B cell (primary cell): ENCODE results near the gene CORO1C. TPM values are rescaled to one million over a fixed set of nuclear protein-coding genes. Genes with fewer than 3 reads are reported as not detected.

Experiments used
- ATAC-seq: fragments of 200-7000 bp; cut with Tn5 transposase; one replicate; pipeline ENCODE4 v1.10.0; 2021; ENCODE audit warnings: low read depth, mild to moderate bottlenecking, moderate number of reproducible peaks, moderate library complexity
- CTCF ChIA-PET: fragments of 350-600 bp; sonication (Branson Sonifier 250); formaldehyde crosslinking; loops from one replicate; lab custom pipeline; 2021; ENCODE audit warnings: antibody characterized with exemption, inconsistent platforms; lab: Charles Lee
- POLR2A ChIA-PET: fragments of 350-600 bp; sonication (Branson Sonifier 250); formaldehyde crosslinking; loops from one replicate; lab custom pipeline; 2021; ENCODE audit warnings: antibody characterized with exemption; lab: Charles Lee
- DNase-seq: peaks from one replicate; pipeline ENCODE4 v3.0.0; 2013
- H2AFZ ChIP-seq: 2 replicates; pipeline ENCODE4 v1.6.1; 2012; ENCODE audit warnings: mild to moderate bottlenecking, low read depth, low read length; ENCODE audit not compliant: insufficient read depth, poor library complexity, severe bottlenecking
- H3K27ac ChIP-seq, 2 donors: 1 replicate in 1 of 2; 2 replicates in 1 of 2; pipeline ENCODE4 v1.5.1; 2012 to 2013; ENCODE audit warnings: low read length in 2 of 2, mild to moderate bottlenecking in 2 of 2, moderate library complexity in 1 of 2
- H3K27me3 ChIP-seq, 4 experiments: fragments of 200-600 bp in 1 of 4; sonication (generic) in 1 of 4; replicated peaks in 1 of 4; 1 replicate in 2 of 4; 2 replicates in 2 of 4; pipeline versions ENCODE4 v1.6.1 to v1.7.0; 2013 to 2016; ENCODE audit warnings: low read length in 3 of 4, mild to moderate bottlenecking in 2 of 4, mixed read lengths in 1 of 4, moderate library complexity in 1 of 4; ENCODE audit not compliant: insufficient read depth in 4 of 4, control insufficient read depth in 3 of 4; ENCODE audit errors: control extremely low read depth in 1 of 4
- H3K36me3 ChIP-seq, 2 experiments: replicated peaks in 1 of 2; 1 replicate in 1 of 2; 2 replicates in 1 of 2; pipeline versions ENCODE4 v1.6.1 to v1.7.1; 2013; ENCODE audit warnings: low read length in 1 of 2; ENCODE audit not compliant: insufficient read depth in 2 of 2, control insufficient read depth in 1 of 2; ENCODE audit errors: control extremely low read depth in 1 of 2, extremely low read depth in 1 of 2
- H3K4me1 ChIP-seq, 2 donors: fragments of 200-600 bp in 1 of 2; sonication (generic) in 1 of 2; 1 replicate in 1 of 2; 2 replicates in 1 of 2; pipeline versions ENCODE4 v1.5.1 to v1.6.1; 2013 to 2017; ENCODE audit warnings: low read length in 2 of 2; ENCODE audit not compliant: control insufficient read depth in 2 of 2, insufficient read depth in 2 of 2
- H3K4me2 ChIP-seq: replicated peaks from 2 replicates; pipeline ENCODE3; 2012; ENCODE audit warnings: mild to moderate bottlenecking, low read depth, low read length; ENCODE audit not compliant: poor library complexity, severe bottlenecking
- H3K4me3 ChIP-seq, 5 experiments: fragments of 200-600 bp in 1 of 5; sonication (generic) in 1 of 5; 1 replicate in 3 of 5; 2 replicates in 2 of 5; pipeline versions ENCODE4 v1.5.1 to v1.7.0; 2011 to 2016; ENCODE audit warnings: low read length in 4 of 5, mild to moderate bottlenecking in 4 of 5, low read depth in 2 of 5, control low read depth in 1 of 5, moderate library complexity in 1 of 5; ENCODE audit not compliant: insufficient read depth in 1 of 5; ENCODE audit errors: control extremely low read depth in 1 of 5, extremely low read depth in 1 of 5
- H3K79me2 ChIP-seq: fragments of 200-600 bp; sonication (generic); one replicate; pipeline ENCODE4 v1.6.0; 2016; ENCODE audit warnings: low read length; ENCODE audit not compliant: control insufficient read depth, insufficient read depth
- H3K9ac ChIP-seq: fragments of 200-600 bp; sonication (generic); 2 replicates; pipeline ENCODE4 v1.6.1; 2017; ENCODE audit warnings: mild to moderate bottlenecking, low read length, moderate library complexity
- H3K9me3 ChIP-seq, 3 donors: one replicate each; pipeline versions ENCODE4 v1.6.1 to v1.7.1; 2013; ENCODE audit warnings: low read length in 2 of 3; ENCODE audit not compliant: control insufficient read depth in 2 of 3, insufficient read depth in 1 of 3; ENCODE audit errors: control extremely low read depth in 1 of 3
- H4K20me1 ChIP-seq: 2 replicates; pipeline ENCODE4 v1.6.0; 2012; ENCODE audit warnings: mild to moderate bottlenecking, low read length; ENCODE audit not compliant: insufficient read depth, control insufficient read depth, poor library complexity, severe bottlenecking
- H3K27ac Mint-ChIP-seq: one replicate; pipeline ENCODE4 v1.8.0; 2021; ENCODE audit warnings: mixed read lengths
- H3K27me3 Mint-ChIP-seq: one replicate; pipeline ENCODE4 v1.8.0; 2021; ENCODE audit warnings: mixed read lengths
- H3K4me1 Mint-ChIP-seq: one replicate; pipeline ENCODE4 v1.8.0; 2021; ENCODE audit warnings: mixed read lengths
- H3K4me3 Mint-ChIP-seq: one replicate; pipeline ENCODE4 v1.8.0; 2021; ENCODE audit warnings: mixed read lengths
- H3K9me3 Mint-ChIP-seq: one replicate; pipeline ENCODE4 v1.8.0; 2022; ENCODE audit warnings: mixed read lengths; ENCODE audit not compliant: insufficient read depth
- EZH2 ChIP-seq: IDR thresholded peaks from 2 replicates; pipeline ENCODE4 v1.6.1; 2012; ENCODE audit warnings: borderline replicate concordance, low read depth, mild to moderate bottlenecking, moderate library complexity, low read length; ENCODE audit not compliant: insufficient read depth, poor library complexity, severe bottlenecking
- WGBS: methylation state at CpG from one replicate; pipeline ENCODE4 v1.1.5; 2013; ENCODE audit warnings: missing lambda C conversion rate; ENCODE audit not compliant: insufficient coverage; 5-methylcytosine and 5-hydroxymethylcytosine counted together
- intact Hi-C: fragments of 100-400 bp; cut with micrococcal nuclease; formaldehyde crosslinking; loops from one replicate; pipeline ENCODE4 v1.10.0; 2022
- polyA plus RNA-seq: library from polyadenylated mRNA; depleted of rRNA; stranded (reverse); fragments of >200 nt; gene quantifications from 2 replicates; pipeline ENCODE4 v1.2.3, GENCODE V29; 2012
- total RNA-seq, 2 donors: library from RNA; stranded (reverse); fragments of 120-200 nt in 1 of 2; gene quantifications; 1 replicate in 1 of 2; 2 replicates in 1 of 2; pipeline versions ENCODE4 v1.2.3 to v1.2.4, GENCODE V29; 2013 to 2022
- TF ChIP-seq, protein P1 (sequence below): fragments of 200-600 bp; IDR thresholded peaks from one replicate; pipeline ENCODE4 v1.8.0; 2022; ENCODE audit warnings: antibody characterized with exemption, mild to moderate bottlenecking

The CORO1C gene
- total and polyA plus RNA-seq, 2 donors (not counting 1 experiment from before 2014, with no cell fraction given) = 19.2 to 68.0 TPM

DNA sequence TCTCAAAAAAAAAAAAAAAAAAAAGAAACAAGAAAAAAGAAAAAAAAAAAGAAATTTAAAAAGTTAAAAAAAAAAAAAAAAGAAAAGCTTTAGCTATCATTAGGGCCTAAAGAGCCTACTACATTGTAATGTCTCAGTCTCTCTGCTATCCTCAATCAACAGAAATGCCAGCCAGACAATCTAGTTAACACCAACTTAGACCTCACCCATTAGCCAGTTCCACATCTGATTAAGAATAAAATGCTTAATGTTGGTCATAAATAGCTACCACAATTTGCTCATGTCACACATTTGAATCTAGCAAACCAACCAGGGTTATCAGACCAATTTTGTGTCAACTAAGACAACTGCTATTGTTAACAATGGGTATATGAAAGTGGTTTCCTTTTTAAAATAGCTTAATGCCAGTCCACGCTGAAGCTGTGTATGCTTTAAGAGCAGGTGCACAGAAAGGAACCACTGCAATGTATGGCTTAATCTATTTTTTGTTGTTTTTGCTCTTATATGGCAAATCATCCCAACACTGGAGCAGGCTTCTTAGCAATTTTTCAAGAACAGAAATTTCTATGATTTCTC lies 52.1 kb downstream of the CORO1C start:
- no peak overlapping the region for H3K9ac ChIP-seq
- Mint-ChIP-seq H3K27ac (peak overlapping the region; percentile 29), H3K27me3 (no peaks in the 10 kb centered on the region), H3K4me3 (no peak overlapping the region), H3K4me1 (peaks cover 12% of the 10 kb centered on the region), H3K9me3 (no peaks in the 10 kb centered on the region)
- H3K36me3 ChIP-seq = peaks cover 2 to 20% of the 10 kb centered on the region in 2 experiments
- H3K27me3 ChIP-seq = no peaks in the 10 kb centered on the region
- ChIA-PET CTCF (interaction anchor here (1.0 to 1.4 kb wide), 3 partner anchors 10 to 62 kb away, joined by 3 to 4 read pairs (median 4); no protein-coding TSS in a partner anchor), POLR2A (interaction anchor here (0.6 to 0.7 kb wide), 2 partner anchors 15 to 23 kb away, joined by 3 to 4 read pairs; no protein-coding TSS in a partner anchor)
- WGBS = no CpG with 5 or more reads among the region's 1 CpG
- no peak overlapping the region for H3K4me2 ChIP-seq
- no peak for DNase-seq
- no peak overlapping the region for H3K4me3 ChIP-seq
- no peak for TF ChIP-seq EZH2
- TF ChIP-seq, protein P1, sequence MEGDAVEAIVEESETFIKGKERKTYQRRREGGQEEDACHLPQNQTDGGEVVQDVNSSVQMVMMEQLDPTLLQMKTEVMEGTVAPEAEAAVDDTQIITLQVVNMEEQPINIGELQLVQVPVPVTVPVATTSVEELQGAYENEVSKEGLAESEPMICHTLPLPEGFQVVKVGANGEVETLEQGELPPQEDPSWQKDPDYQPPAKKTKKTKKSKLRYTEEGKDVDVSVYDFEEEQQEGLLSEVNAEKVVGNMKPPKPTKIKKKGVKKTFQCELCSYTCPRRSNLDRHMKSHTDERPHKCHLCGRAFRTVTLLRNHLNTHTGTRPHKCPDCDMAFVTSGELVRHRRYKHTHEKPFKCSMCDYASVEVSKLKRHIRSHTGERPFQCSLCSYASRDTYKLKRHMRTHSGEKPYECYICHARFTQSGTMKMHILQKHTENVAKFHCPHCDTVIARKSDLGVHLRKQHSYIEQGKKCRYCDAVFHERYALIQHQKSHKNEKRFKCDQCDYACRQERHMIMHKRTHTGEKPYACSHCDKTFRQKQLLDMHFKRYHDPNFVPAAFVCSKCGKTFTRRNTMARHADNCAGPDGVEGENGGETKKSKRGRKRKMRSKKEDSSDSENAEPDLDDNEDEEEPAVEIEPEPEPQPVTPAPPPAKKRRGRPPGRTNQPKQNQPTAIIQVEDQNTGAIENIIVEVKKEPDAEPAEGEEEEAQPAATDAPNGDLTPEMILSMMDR = no peak
- intact Hi-C loops = no loop called here
- H3K27ac ChIP-seq = no peak overlapping the region
- no peak for ATAC-seq
- no peaks in the 10 kb centered on the region for H3K4me1 ChIP-seq
- no peaks in the 10 kb centered on the region for H4K20me1 ChIP-seq
- no peaks in the 10 kb centered on the region for H3K9me3 ChIP-seq
- H2AFZ ChIP-seq = no peak overlapping the region
- H3K79me2 ChIP-seq = peaks cover 54% of the 10 kb centered on the region

DNA sequence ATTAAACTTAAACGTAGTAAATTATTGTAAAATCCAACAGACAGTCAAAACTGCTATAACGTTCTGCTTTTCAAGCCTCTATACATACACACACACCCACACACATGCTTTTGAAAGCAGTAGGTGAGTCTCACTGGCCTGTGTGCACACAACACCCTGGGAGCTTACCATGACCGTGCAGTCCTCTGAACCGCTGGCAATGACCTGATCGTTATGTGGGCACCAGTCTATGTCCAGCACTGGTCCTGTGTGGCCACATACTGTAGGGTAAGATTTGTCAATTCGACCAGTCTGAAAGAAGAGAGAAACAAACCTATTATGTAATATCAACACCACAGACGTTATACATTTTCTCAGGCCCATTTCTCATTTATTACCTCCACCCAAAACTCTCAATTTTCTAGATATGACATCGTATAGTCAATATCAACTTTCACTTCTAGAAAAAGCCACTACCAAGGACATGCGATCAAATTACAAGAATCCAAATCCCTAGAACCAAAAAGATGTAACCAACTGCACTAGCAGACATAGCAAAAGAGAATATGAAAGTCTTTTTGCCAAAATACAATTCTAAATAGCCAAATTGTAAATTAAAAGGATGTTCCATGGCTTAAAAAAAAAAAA lies 53.1 kb downstream of the CORO1C start:
- no peaks in the 10 kb centered on the region for H3K9me3 Mint-ChIP-seq
- no peaks in the 10 kb centered on the region for H3K4me1 ChIP-seq
- no peak overlapping the region for H3K4me3 ChIP-seq
- H4K20me1 ChIP-seq = no peaks in the 10 kb centered on the region
- H3K27ac ChIP-seq = no peak overlapping the region
- peak overlapping the region; percentile 10 for H3K27ac Mint-ChIP-seq
- no peak for DNase-seq
- H3K4me1 Mint-ChIP-seq = peaks cover 6% of the 10 kb centered on the region
- no peaks in the 10 kb centered on the region for H3K9me3 ChIP-seq
- ATAC-seq = no peak
- no peak overlapping the region for H3K9ac ChIP-seq
- POLR2A ChIA-PET = interaction anchor here (0.6 to 0.7 kb wide), 2 partner anchors 14 to 24 kb away, joined by 3 to 4 read pairs; no protein-coding TSS in a partner anchor
- peaks cover 2 to 23% of the 10 kb centered on the region in 2 experiments for H3K36me3 ChIP-seq
- TF ChIP-seq EZH2 = no peak
- TF ChIP-seq, protein P1 = no peak
- no peak overlapping the region for H3K4me2 ChIP-seq
- H3K4me3 Mint-ChIP-seq = no peak overlapping the region
- H2AFZ ChIP-seq = no peak overlapping the region
- 83% methylated on average over 3 of the region's 9 CpGs for WGBS
- no peaks in the 10 kb centered on the region for H3K27me3 ChIP-seq
- intact Hi-C loops = no loop called here
- CTCF ChIA-PET = no interaction called here
- no peaks in the 10 kb centered on the region for H3K27me3 Mint-ChIP-seq
- peaks cover 47% of the 10 kb centered on the region for H3K79me2 ChIP-seq
